ENCODE data around the gene UHRF1. TPM values are rescaled to one million over a fixed set of nuclear protein-coding genes. Genes with fewer than 3 reads are reported as not detected.
"Not testable (repeated sequence)": the region's sequence is repeated elsewhere in the genome, so short reads cannot be mapped to it uniquely, and the experiment has no call there.

UHRF1 gene
- total and polyA plus RNA-seq, 7 donors = 0.17 to 1.9 (median 0.32) TPM

DNA sequence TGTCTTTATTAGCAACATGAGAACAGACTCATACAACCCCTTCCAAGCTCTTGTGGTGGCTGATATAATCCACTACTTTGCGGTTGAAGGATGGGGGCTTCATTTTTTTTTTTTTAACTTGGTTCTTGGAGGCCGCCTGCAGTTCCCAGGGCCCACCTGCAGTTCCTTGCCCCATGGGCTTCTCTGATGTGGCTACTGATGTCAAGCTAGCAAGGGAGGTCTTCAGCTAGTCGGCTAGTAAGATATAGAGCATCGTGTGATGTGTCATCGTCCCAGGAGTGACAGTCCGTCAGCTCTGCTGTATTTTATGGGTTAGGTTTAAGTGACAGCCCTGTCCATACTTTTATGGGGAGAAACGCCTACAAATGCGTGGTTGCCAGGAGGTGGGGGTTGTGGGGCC lies 26.1 kb downstream of the UHRF1 start:
- intact Hi-C loops (cut with DNase I) = no loop called here
- ATAC-seq = no peak
- no peak overlapping the region for H3K4me3 ChIP-seq
- no peaks in the 10 kb centered on the region for H3K4me1 ChIP-seq
- no peaks in the 10 kb centered on the region for H3K9me3 ChIP-seq
- no peak overlapping the region for H3K27ac ChIP-seq
- no peaks in the 10 kb centered on the region for H3K36me3 ChIP-seq (ENCODE audit: insufficient read depth in 1 of 2, low read depth in 1 of 2)
- WGBS, 3 donors = 90 to 95% (median 94%) methylated on average over 8 of the region's 8 CpGs
- DNase-seq = no peak
- H3K27me3 ChIP-seq (ENCODE audit: insufficient read depth in 3 of 3, low read length in 2 of 3) = no peaks in the 10 kb centered on the region
- TF ChIP-seq, protein P1, sequence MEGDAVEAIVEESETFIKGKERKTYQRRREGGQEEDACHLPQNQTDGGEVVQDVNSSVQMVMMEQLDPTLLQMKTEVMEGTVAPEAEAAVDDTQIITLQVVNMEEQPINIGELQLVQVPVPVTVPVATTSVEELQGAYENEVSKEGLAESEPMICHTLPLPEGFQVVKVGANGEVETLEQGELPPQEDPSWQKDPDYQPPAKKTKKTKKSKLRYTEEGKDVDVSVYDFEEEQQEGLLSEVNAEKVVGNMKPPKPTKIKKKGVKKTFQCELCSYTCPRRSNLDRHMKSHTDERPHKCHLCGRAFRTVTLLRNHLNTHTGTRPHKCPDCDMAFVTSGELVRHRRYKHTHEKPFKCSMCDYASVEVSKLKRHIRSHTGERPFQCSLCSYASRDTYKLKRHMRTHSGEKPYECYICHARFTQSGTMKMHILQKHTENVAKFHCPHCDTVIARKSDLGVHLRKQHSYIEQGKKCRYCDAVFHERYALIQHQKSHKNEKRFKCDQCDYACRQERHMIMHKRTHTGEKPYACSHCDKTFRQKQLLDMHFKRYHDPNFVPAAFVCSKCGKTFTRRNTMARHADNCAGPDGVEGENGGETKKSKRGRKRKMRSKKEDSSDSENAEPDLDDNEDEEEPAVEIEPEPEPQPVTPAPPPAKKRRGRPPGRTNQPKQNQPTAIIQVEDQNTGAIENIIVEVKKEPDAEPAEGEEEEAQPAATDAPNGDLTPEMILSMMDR (IDR thresholded peaks at IDR 0.05) = no peak

DNA sequence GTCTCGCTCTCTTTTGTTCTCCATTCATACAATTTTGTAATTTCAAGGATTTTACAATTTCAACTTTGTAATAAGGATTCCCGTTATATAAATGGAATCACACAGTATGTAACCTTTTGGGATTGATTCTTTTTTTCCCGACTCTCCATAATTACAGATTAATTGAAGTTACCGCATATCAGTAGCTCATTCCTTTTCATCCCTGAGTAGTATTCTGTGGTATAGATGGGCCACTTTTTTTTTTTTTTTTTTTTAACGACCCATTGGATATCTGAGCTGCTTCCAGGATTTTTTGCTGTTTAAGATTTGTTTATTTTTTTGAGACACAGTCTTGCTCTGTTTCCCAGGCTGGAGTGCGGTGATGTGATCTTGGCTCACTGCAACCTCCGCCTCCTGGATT lies 27.8 kb downstream of the UHRF1 start:
- no peaks in the 10 kb centered on the region for H3K36me3 ChIP-seq (ENCODE audit: insufficient read depth in 1 of 2, low read depth in 1 of 2)
- no peaks in the 10 kb centered on the region for H3K4me1 ChIP-seq
- H3K27me3 ChIP-seq (ENCODE audit: insufficient read depth in 3 of 3, low read length in 2 of 3) = no peaks in the 10 kb centered on the region
- intact Hi-C loops (cut with DNase I) = no loop called here
- no peaks in the 10 kb centered on the region for H3K9me3 ChIP-seq
- TF ChIP-seq, protein P1 (IDR thresholded peaks at IDR 0.05) = no peak
- 91 to 97% (median 92%) methylated on average over 7 of the region's 7 CpGs for WGBS, 3 donors
- ATAC-seq (no peak), DNase-seq (no peak)
- H3K4me3 ChIP-seq = no peak overlapping the region
- no peak overlapping the region for H3K27ac ChIP-seq

DNA sequence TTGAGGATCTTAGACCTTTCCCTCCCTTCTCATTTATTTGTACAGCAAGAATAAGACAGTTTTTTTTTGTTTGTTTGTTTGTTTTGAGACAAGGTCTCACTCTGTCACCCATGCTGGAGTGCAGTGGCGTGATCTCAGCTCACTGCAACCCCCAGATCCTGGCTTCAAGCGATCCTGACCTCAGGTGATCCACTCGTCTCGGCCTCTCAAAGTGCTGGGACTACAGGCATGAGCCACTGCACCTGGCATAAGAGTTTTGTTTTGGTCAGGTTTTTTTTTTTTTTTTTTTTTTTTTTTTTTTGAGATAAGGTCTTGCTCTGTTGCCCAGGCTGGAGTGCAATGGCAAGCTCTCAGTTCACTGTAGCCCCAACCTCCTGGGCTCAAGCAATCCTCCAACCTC lies 29.2 kb downstream of the UHRF1 start:
- H3K9me3 ChIP-seq; H3K27ac ChIP-seq; DNase-seq; H3K4me1 ChIP-seq; intact Hi-C loops (cut with DNase I); ATAC-seq; H3K27me3 ChIP-seq (ENCODE audit: insufficient read depth in 3 of 3, low read length in 2 of 3); H3K36me3 ChIP-seq (ENCODE audit: insufficient read depth in 1 of 2, low read depth in 1 of 2); H3K4me3 ChIP-seq: not testable (repeated sequence)
- 90 to 92% (median 90%) methylated on average over 4 of the region's 4 CpGs for WGBS, 3 donors

DNA sequence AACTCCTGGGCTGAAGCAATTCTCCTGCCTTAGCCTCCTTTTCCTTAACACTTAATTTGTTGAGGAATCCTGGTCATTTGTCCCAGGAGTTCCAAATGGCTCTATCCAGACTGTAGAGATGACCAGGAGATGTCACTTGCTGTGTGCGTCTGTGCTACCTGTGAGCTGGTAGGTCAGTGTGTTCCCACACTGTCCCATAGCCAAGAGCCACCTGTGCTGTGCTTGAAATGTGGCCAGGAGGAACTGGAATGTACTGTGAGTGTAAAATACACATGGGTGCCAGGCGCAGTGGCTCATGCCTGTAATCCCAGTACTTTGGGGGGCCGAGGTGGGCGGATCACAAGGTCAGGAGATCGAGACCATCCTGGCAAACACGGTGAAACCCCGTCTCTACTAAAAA lies 30.2 kb downstream of the UHRF1 start:
- 90 to 95% (median 91%) methylated on average over 7 of the region's 7 CpGs for WGBS, 3 donors
- Histone ChIP-seq H3K4me1 (no peaks in the 10 kb centered on the region), H3K4me3 (no peak overlapping the region), H3K9me3 (no peaks in the 10 kb centered on the region), H3K36me3 (ENCODE audit: insufficient read depth in 1 of 2, low read depth in 1 of 2) (no peaks in the 10 kb centered on the region), H3K27ac (no peak overlapping the region), H3K27me3 (ENCODE audit: insufficient read depth in 3 of 3, low read length in 2 of 3) (no peaks in the 10 kb centered on the region)
- intact Hi-C loops (cut with DNase I) = no loop called here
- TF ChIP-seq, protein P1 (IDR thresholded peaks at IDR 0.05) = no peak
- DNase-seq (no peak), ATAC-seq (no peak)

DNA sequence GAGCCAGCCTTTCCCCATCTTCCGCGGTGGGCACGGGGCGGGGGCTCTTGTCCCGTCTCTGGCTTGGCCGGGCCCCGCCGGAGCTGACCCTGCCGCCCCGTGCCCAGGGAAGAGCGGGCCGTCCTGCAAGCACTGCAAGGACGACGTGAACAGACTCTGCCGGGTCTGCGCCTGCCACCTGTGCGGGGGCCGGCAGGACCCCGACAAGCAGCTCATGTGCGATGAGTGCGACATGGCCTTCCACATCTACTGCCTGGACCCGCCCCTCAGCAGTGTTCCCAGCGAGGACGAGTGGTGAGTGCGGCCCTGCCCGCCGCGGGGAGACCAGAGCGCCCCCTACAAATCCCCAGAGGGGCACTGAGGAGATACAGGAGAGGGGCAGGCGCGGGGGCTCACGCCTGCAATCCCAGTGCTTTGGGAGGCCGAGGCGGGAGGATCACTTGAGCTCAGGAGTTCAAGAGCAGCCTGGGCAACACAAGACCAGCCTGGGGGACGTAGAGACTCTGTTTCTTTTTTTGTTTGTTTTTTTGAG lies 32.4 kb downstream of the UHRF1 start:
- H3K36me3 ChIP-seq (ENCODE audit: insufficient read depth in 1 of 2, low read depth in 1 of 2); DNase-seq; H3K27me3 ChIP-seq (ENCODE audit: insufficient read depth in 3 of 3, low read length in 2 of 3); H3K4me1 ChIP-seq; intact Hi-C loops (cut with DNase I); H3K4me3 ChIP-seq; H3K27ac ChIP-seq; H3K9me3 ChIP-seq; ATAC-seq: not testable (repeated sequence)
- 95 to 97% (median 96%) methylated on average over 35 of the region's 35 CpGs for WGBS, 3 donors

DNA sequence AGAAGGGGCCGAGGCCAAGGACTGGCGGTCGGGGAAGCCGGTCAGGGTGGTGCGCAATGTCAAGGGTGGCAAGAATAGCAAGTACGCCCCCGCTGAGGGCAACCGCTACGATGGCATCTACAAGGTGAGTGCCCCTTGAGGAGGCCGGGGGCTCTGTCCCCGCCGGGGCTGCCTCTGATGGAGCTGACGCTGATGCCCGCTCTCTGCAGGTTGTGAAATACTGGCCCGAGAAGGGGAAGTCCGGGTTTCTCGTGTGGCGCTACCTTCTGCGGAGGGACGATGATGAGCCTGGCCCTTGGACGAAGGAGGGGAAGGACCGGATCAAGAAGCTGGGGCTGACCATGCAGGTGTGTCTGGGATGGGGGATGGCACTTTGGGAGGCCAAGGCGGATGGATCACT lies 41.3 kb downstream of the UHRF1 start:
- intact Hi-C loops (cut with DNase I); H3K36me3 ChIP-seq (ENCODE audit: insufficient read depth in 1 of 2, low read depth in 1 of 2); H3K27me3 ChIP-seq (ENCODE audit: insufficient read depth in 3 of 3, low read length in 2 of 3); H3K27ac ChIP-seq; H3K4me3 ChIP-seq; H3K4me1 ChIP-seq; DNase-seq; H3K9me3 ChIP-seq; ATAC-seq: not testable (repeated sequence)
- WGBS, 3 donors = 93 to 96% (median 96%) methylated on average over 19 to 23 of the region's 23 CpGs
